NCI-H69 (cell line): Measurements from ENCODE around the gene SPATA21.
"Not testable (repeated sequence)": the region's sequence is repeated elsewhere in the genome, so short reads cannot be mapped to it uniquely, and the experiment has no call there.

Source experiments
- DNase-seq: peaks from one replicate; lab custom pipeline; 2025; lab: John Stamatoyannopoulos, UW

Gene SPATA21, protein sequence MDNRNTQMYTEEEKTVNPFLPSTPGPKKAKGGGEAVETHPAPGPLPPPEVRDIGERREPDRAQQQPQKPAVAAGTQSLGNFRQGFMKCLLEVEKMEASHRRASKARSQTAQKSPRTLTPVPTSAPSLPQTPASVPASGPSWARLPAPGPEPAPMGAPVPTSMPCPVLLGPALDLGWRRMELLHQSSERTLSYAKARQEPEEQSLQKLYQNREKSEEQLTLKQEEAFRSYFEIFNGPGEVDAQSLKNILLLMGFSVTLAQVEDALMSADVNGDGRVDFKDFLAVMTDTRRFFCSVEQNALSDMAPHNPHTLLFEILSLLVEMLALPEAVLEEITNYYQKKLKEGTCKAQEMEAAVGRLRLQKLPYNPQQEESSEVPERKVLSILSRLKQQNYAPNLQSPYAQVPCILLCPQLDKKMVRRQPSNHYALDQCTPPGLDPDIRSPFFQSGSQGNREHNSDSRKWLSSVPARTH

GRCh38 chr1:16436946-16437474 lies at the start of gene SPATA21:
Gene SPATA21, minus strand, starts transcription at chr1:16437424. Its CDS starts 6,053 bp downstream, at chr1:16431371.
- no peak for DNase-seq

GRCh38 chr1:16487011-16487410 lies 49.8 kb upstream of the SPATA21 start:
- not testable (repeated sequence) for DNase-seq

GRCh38 chr1:16486316-16486715 lies 49.1 kb upstream of the SPATA21 start:
- not testable (repeated sequence) for DNase-seq

GRCh38 chr1:16484931-16485330 lies 47.7 kb upstream of the SPATA21 start:
- no peak for DNase-seq

GRCh38 chr1:16484501-16484835 lies 47.2 kb upstream of the SPATA21 start:
- DNase-seq, result no peak

- not testable (repeated sequence) for DNase-seq
Measured at GRCh38 chr1:16483639-16484500, 46.6 kb upstream of the SPATA21 start.

DNA sequence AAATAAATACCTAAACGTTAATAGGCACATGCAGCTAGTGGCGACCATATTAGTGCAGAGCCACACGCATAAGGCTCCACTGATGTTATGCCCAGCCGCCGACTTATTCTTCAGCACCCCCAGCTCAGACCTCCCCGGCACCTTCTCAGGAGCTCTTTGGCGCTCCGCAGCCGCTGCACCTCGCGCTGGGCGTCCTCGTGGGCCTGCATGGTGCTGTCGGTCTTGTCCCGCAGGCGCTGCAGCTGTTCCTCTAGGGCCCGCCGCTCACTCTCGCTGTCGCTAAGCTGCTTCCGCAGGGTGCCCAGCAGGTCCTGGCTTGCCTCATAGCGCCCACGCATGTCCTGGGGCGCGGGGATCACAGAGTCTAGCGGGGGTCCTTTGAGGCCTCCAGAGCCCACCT lies 45.9 kb upstream of the SPATA21 start:
- not testable (repeated sequence) for DNase-seq

GRCh38 chr1:16478091-16478490 lies 40.9 kb upstream of the SPATA21 start:
- DNase-seq, result no peak

DNA sequence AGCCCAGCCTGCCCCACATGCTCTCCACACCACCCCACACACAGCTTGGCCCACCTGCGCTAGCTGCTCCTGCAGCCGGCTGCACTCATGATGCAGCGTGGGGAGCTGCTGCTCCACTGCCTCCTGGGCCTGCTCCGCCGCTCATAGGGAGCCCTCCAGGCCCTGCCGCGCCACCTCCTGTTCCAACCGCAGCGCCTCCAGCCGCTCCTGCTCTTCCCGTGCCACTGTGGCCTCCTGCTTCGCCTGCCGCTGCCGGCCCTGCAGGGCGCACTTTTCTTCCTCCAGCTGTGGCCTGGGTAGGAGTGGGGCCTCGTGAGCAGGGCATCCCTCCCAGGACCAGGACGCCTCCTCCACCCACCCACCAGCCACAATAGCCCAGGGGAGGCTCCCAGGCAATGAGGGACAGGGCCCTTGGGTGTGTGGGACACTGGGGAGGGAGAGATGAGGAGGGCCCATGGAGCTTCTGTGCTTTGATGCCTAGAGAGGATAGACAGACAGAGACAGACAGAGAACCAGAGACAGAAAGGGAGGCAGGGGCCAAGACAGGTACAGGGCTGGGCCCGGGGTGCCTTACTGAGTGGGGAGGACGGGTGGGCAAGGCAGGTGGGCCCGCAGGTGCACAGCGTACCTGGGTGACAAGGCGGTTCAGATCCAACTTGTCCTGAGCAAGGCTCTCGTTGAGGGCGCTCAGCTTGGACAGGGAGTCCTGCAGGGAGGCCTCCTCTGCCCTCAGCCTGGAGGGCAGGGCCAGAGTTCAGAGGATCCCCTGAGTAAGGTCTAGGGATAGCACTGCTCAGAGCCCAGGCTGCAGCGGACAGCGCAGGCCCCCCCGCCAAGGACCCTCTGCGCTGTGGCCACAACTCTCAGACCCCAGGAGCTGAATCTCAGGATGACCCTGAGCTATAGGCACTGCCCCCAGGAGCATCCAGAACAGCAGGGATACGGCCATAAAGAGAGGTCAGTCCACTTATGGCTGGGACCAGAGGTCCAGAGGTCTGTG lies 38.8 kb upstream of the SPATA21 start:
- not testable (repeated sequence) for DNase-seq

GRCh38 chr1:16474891-16475290 lies 37.7 kb upstream of the SPATA21 start:
- peak; percentile 14 for DNase-seq

- DNase-seq, result no peak
Measured at GRCh38 chr1:16474166-16474800, 37.1 kb upstream of the SPATA21 start.

DNA sequence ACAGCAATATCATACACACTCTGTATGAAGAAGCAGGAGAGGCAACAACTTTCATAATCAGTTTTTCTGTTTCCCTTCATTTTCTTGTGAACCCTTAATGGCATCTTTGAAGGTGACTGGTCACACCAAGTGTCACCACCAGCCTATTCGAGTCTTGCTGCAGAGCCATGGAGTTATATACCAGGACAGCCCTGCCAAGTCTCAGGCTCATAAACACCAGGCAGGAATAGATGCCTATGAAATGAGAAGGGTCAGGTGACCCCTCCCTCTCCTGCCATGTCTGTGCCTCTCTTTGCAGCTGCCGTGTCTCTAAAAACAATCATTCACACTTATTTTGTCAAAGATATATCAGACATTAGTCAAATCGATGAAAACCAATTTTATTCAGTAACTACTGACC lies 31.3 kb upstream of the SPATA21 start:
- DNase-seq, result no peak

- DNase-seq, result no peak
Measured at GRCh38 chr1:16464917-16465625, 27.8 kb upstream of the SPATA21 start.

GRCh38 chr1:16462773-16463330 lies 25.6 kb upstream of the SPATA21 start:
- DNase-seq, result no peak

GRCh38 chr1:16461681-16462080 lies 24.5 kb upstream of the SPATA21 start:
- DNase-seq, result no peak

DNA sequence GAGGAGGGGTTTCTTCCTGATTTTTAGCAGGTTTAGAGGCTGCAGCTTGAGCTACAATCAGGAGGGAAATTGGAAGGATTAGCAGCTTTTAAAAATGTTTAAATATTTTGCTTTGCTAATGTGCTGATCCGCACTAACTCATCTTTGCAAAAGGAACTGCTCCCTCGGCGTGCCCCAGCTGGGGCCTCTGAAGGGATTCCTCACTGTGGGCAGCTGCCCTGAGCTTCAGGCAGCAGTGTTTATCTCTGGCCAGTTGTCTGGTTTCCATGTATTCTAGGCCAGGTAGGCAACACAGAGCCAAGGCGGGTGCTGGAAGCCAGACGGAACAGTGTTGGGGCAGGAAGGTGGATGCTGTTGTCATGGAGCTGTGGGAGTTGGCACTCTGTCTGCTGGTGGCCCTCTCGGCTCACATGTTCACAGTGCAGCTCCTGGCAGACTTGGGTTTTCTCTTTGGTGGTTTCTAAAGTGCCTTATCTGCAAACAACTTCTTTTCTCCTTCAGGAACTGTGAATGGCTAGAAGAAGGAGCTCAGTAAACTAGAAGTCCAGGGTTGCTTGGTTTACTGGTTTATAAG lies 22.2 kb upstream of the SPATA21 start:
- no peak for DNase-seq

DNA sequence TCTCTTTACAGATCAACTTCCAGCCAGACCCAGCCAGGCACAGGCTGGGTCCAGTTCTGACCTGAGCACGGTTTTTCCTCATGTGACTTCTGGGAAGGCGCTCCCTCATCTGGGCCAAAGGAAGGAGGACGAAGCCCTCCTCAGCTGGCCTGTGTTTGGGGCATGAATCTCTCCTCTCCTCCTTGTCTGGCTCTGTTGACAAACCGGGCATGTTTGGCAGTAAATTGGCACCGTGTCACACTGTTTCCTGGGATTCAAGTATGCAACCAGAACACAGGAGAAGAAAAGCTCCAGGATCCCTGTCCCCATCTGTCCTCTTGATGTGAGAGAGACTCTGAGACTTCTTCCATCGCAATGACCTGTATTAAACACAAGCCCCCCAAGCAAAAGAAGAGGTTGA lies 21.6 kb upstream of the SPATA21 start:
- no peak for DNase-seq

DNA sequence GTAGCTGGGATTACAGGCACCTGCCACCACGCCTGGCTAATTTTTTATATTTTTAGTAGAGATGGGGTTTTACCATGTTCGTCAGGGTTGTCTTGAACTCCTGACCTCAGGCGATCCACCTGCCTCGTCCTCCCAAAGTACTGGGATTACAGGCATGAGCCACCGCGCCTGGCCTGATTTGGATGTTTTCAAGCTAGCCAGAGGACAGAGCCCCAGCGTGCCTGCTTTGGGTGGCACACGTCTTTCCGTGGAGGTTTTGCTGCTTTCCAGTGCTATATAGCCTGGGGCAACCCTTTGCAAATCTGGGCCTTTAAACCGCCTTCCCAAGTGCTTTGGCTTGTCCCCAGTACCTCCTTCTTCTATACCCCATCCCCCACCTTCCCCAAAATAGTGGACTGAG lies 18.9 kb upstream of the SPATA21 start:
- DNase-seq, result not testable (repeated sequence)

DNA sequence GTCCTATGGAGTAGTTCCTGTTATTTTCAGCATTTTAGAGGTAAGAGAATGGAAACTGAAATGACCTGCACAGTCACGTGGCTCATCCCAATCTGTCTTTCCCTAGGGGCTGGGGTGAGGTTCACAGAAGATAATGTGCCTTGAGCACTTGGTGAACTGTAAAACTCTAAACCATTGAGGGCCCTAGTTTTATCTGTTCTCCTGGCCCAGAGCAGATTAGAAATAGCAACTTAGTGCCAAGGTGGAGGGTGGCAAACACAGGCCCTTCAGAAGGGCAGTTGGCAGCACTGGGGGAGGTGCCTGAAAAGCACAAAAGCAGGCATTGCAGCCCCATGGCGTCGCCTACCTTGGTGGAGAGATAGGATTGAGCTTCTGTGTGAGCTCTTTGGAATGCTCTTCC lies 17.7 kb upstream of the SPATA21 start:
- DNase-seq, result not testable (repeated sequence)
